Measurements from ENCODE around the gene POU6F2. TPM values are rescaled to one million over a fixed set of nuclear protein-coding genes. Genes with fewer than 3 reads are reported as not detected.
A peak's percentile ranks its signal among the peaks of the same experiment; 100 is the strongest.

POU6F2 gene, protein sequence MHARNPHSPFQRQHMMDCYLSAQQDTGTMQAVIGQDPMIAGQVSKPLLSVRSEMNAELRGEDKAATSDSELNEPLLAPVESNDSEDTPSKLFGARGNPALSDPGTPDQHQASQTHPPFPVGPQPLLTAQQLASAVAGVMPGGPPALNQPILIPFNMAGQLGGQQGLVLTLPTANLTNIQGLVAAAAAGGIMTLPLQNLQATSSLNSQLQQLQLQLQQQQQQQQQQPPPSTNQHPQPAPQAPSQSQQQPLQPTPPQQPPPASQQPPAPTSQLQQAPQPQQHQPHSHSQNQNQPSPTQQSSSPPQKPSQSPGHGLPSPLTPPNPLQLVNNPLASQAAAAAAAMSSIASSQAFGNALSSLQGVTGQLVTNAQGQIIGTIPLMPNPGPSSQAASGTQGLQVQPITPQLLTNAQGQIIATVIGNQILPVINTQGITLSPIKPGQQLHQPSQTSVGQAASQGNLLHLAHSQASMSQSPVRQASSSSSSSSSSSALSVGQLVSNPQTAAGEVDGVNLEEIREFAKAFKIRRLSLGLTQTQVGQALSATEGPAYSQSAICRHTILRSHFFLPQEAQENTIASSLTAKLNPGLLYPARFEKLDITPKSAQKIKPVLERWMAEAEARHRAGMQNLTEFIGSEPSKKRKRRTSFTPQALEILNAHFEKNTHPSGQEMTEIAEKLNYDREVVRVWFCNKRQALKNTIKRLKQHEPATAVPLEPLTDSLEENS
- under 1 TPM in 1 of 4 donors, not detected in 3; 0.91 TPM for total RNA-seq

GRCh38 chr7:38977685-38978084 lies at the start of gene POU6F2:
Gene POU6F2 (plus strand): TSS chr7:38977909. CDS start chr7:38977954, 45 bp downstream.
- no peak within 1 kb of the TSS for H3K27ac ChIP-seq
- intact Hi-C loops (cut with DNase I; ENCODE audit: low total_unique reads): no loop called here
- no peak within 1 kb of the TSS for H3K4me3 ChIP-seq
- no peak for DNase-seq
- H3K27me3 ChIP-seq: peaks cover 0 to 19% of the 10 kb centered on the region in 2 donors
- no peaks in the 10 kb centered on the region for H3K36me3 ChIP-seq
- H3K9me3 ChIP-seq: no peaks in the 10 kb centered on the region
- H3K4me1 ChIP-seq: no peaks in the 10 kb centered on the region
- no peak for TF ChIP-seq POLR2A (IDR thresholded peaks at IDR 0.05)
- TF ChIP-seq, protein P1, sequence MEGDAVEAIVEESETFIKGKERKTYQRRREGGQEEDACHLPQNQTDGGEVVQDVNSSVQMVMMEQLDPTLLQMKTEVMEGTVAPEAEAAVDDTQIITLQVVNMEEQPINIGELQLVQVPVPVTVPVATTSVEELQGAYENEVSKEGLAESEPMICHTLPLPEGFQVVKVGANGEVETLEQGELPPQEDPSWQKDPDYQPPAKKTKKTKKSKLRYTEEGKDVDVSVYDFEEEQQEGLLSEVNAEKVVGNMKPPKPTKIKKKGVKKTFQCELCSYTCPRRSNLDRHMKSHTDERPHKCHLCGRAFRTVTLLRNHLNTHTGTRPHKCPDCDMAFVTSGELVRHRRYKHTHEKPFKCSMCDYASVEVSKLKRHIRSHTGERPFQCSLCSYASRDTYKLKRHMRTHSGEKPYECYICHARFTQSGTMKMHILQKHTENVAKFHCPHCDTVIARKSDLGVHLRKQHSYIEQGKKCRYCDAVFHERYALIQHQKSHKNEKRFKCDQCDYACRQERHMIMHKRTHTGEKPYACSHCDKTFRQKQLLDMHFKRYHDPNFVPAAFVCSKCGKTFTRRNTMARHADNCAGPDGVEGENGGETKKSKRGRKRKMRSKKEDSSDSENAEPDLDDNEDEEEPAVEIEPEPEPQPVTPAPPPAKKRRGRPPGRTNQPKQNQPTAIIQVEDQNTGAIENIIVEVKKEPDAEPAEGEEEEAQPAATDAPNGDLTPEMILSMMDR (IDR thresholded peaks at IDR 0.05): no peak

DNA sequence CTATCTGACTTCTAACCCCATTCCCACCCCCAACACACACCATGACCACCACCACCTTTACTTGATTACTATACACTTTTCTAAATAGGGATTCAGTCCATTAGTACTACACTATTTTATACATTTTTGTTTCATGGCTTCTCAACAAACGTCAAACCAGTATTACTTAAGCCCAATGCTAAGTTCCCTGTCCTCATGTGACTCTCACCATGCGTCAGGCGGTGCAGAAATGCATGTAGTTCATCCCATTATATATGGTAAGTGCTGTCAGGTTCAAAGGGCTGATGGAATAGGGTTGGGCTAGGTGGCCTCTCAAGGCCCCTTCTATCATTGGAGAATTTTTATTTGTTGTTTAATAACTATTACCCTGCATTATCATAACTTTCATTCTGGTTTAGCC lies 49.2 kb upstream of the POU6F2 start:
- H3K27me3 ChIP-seq: no peaks in the 10 kb centered on the region
- intact Hi-C loops (cut with DNase I; ENCODE audit: low total_unique reads): no loop called here
- TF ChIP-seq, protein P1 (IDR thresholded peaks at IDR 0.05): no peak
- no peak for TF ChIP-seq POLR2A (IDR thresholded peaks at IDR 0.05)
- H3K36me3 ChIP-seq: no peaks in the 10 kb centered on the region
- no peaks in the 10 kb centered on the region for H3K4me1 ChIP-seq
- no peaks in the 10 kb centered on the region for H3K9me3 ChIP-seq
- H3K4me3 ChIP-seq: no peak overlapping the region
- H3K27ac ChIP-seq: no peak overlapping the region
- no peak for DNase-seq

DNA sequence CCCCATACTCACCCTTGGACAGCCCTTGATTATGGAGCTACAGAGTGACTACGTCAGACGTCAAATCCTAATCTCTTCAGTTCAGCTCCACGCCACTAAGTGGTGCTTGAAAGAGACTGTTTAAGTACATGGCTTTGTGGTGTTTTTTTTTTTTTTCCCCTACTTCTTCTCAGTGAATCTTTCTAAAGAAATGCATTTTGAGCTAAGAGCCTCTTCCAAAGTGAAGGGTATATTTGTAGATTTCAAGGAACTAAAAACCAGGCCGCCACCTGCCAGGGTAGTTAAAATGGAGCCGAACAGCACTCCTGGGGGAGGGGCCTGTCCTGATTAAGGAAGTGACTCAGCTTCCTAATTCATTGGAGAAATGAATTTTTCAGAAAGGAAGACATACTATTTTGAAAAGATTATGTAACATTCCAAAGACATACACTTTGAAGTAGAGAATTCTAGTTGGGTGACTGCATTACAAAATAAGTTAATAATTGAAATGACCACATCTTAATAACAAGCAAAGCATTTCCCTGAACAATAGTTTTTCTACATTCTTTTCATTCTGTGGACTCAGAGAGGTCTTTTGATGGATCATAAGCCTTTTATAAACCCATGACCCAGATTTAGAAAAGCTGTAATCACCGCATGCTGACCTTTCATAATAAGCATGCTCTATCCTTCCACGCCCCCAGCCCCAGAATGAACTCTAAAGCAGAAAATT lies 48.1 kb upstream of the POU6F2 start:
- Histone ChIP-seq H3K4me1 (no peaks in the 10 kb centered on the region), H3K9me3 (no peaks in the 10 kb centered on the region), H3K27me3 (no peaks in the 10 kb centered on the region), H3K36me3 (no peaks in the 10 kb centered on the region), H3K27ac (no peak overlapping the region), H3K4me3 (no peak overlapping the region)
- TF ChIP-seq, protein P1 (IDR thresholded peaks at IDR 0.05): no peak
- no peak for TF ChIP-seq POLR2A (IDR thresholded peaks at IDR 0.05)
- intact Hi-C loops (cut with DNase I; ENCODE audit: low total_unique reads): no loop called here
- DNase-seq: no peak

DNA sequence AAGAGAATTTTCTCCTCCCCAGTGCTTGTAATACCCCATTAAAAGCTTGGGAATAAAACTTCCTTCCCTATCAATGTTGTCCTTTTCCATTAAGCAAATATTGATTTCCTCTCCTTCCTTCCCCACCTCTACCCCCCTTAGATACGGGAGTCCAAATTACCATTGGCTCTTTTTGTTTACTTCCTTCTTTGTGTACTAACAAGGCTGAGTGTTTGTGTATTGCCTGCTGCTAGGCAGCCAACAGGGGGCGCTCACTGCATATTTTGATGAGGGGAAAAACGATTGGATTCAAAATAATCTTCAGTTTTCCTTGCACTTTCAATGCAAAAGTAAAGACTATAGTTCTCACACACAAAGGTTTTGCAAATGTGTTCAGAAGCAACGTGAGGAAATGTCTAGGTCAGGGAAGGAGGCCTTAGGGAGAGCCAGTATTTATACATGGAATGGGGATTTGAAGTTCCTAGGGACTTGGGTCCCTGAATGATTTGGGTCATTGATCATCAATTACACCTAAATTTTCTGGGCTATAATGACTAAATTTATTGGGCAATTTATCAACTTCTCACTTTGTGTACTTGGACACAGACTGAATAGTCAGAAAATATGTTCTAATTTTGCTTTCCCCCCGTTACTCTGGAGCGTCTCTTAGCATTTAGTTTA lies 45.1 kb upstream of the POU6F2 start:
- TF ChIP-seq POLR2A (IDR thresholded peaks at IDR 0.05): no peak
- TF ChIP-seq, protein P1 (IDR thresholded peaks at IDR 0.05): peak in 3 of 4 experiments; percentile 32 to 55 (median 53)
- Histone ChIP-seq H3K4me1 (no peaks in the 10 kb centered on the region), H3K27ac (no peak overlapping the region), H3K27me3 (no peaks in the 10 kb centered on the region), H3K9me3 (no peaks in the 10 kb centered on the region), H3K4me3 (no peak overlapping the region), H3K36me3 (no peaks in the 10 kb centered on the region)
- intact Hi-C loops (cut with DNase I; ENCODE audit: low total_unique reads): no loop called here
- DNase-seq: peak in 1 of 2 donors; percentile 25
